ENCODE measurements around the gene KBTBD12. TPM values are rescaled to one million over a fixed set of nuclear protein-coding genes. Genes with fewer than 3 reads are reported as not detected.

KBTBD12 gene
- total RNA-seq, 2 donors from 2014 or later: 1.5 to 4.4 TPM

DNA sequence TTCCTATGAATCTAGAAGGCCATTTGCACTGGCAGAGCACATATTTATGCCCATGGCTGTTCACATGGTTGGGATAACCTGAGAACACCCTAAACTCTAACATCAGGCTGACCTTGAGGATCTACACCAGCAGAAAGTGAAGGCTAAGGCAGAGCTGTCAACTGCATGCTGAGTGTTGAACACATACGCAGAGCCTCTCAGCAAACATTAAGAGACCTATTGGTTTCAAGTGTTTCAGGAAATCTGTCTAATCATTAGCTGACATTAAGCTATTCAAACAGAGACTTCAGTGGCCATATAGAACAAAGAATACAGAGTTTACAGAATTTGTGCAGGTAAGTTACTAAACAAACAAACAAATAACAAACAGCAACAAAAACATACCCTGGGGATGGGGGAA is 121.1 kb downstream of the KBTBD12 start:
- no peak for DNase-seq (ENCODE audit: low spot score)
- no peaks in the 10 kb centered on the region for H3K27me3 ChIP-seq
- no peak overlapping the region for H3K27ac ChIP-seq
- no peaks in the 10 kb centered on the region for H3K9me3 ChIP-seq
- H3K4me1 ChIP-seq: no peaks in the 10 kb centered on the region
- no peak overlapping the region for H3K4me3 ChIP-seq
- TF ChIP-seq, protein P1, sequence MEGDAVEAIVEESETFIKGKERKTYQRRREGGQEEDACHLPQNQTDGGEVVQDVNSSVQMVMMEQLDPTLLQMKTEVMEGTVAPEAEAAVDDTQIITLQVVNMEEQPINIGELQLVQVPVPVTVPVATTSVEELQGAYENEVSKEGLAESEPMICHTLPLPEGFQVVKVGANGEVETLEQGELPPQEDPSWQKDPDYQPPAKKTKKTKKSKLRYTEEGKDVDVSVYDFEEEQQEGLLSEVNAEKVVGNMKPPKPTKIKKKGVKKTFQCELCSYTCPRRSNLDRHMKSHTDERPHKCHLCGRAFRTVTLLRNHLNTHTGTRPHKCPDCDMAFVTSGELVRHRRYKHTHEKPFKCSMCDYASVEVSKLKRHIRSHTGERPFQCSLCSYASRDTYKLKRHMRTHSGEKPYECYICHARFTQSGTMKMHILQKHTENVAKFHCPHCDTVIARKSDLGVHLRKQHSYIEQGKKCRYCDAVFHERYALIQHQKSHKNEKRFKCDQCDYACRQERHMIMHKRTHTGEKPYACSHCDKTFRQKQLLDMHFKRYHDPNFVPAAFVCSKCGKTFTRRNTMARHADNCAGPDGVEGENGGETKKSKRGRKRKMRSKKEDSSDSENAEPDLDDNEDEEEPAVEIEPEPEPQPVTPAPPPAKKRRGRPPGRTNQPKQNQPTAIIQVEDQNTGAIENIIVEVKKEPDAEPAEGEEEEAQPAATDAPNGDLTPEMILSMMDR (IDR thresholded peaks at IDR 0.05): no peak
- no peaks in the 10 kb centered on the region for H3K36me3 ChIP-seq

Other genes with a start within 250 kb of the KBTBD12 start
- 10 to 100 TPM; 14.9 to 16.9 TPM for gene ABTB1, start 242.3 kb upstream of the KBTBD12 start, total RNA-seq
- 10 to 100 TPM; 36.3 to 46.4 TPM for gene MGLL, start 92.7 kb upstream of the KBTBD12 start, total RNA-seq
- 100 to 1,000 TPM in 1 of 2 donors, 10 to 100 TPM in 1; 74.5 to 109 TPM for gene SEC61A1, start 137.2 kb downstream of the KBTBD12 start, total RNA-seq
- 10 to 100 TPM; 20.9 to 31.0 TPM for gene RUVBL1, start 208.6 kb downstream of the KBTBD12 start, total RNA-seq
- gene EEFSEC, start 238.2 kb downstream of the KBTBD12 start, total RNA-seq: 10 to 100 TPM; 15.7 to 18.0 TPM

Data from right atrium auricular region (tissue), 2 donors.